HG02870 (cell line): ENCODE results near the gene SFTPD.
"Not testable (repeated sequence)": the region's sequence is repeated elsewhere in the genome, so short reads cannot be mapped to it uniquely, and the experiment has no call there.

Experiments used
- ATAC-seq: cut with Tn5 transposase; IDR thresholded peaks from one replicate; pipeline ENCODE4 v1.9.1; 2021; ENCODE audit warnings: mild to moderate bottlenecking, moderate library complexity; ENCODE audit not compliant: unreplicated experiment

Gene SFTPD

DNA sequence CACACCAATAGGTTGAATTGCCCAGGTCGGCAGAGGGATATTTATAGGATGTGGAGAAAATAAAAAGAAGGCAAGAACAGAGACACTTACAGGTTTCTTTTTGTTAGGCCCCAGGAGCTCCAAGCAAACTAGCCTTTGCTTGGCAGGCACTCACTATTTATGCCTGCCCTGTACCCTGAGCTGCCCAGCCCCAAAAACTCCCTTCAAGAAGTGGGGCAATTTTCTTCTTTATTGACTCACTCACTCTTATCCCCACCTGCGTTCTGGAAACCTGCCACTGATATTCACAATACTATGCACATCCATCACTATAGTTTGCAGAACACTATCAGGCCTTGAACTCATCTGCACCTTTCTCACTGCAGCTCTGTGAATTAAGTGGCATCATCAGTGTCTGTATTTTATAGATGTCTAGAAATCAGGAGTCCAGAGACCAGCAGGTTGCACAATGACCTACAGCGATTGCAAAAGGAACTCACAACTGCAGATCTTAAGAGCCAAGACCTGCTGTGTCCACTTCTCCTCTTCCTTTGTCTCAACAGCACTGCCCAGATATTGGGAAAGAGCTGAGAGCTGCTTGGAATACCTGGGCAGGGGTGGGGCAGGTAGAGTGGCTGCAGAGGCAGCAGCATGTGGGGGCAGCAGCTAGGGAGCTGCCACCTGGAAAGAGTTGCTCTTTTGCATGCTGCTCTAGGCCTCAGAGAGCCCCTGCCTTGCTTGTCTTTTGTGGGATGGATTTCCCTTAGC is at the start of gene SFTPD:
Gene SFTPD (minus strand): TSS at position 130 of the 747 bp plus-strand sequence. CDS start 2,446 bp downstream, outside the sequence.
- ATAC-seq, result no peak

DNA sequence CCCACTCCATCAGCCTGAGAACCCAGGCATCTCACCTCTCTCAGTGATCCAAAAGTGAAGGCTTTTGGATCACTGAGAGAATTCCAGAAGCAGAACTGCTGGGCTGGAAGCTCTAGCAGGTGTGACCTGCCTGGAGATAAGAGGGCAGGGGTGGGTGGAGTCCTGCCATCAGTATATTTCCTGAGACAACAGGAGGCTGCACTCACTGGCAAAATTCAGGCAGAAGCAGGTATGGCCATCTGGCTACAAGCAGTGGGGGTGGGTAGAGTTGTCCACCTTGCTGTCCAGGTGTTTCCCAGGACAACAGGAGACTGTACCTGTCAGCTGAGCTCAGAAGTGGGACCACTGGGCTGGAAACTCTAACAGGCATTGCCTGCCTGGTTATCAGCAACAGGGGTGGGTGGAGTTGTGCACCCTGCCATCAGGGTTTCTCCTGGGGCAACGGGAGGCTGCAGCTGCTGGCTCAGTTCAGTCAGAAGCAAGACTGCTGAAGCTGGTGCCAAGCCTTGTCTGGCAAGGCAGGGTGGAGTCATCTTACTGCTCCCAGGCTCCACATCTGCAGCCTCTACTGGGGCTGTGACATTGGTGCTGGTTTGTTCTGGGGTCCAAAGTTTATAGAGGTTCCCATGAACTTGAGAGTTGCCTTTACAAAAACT is 47.2 kb upstream of the SFTPD start:
- ATAC-seq, result no peak

DNA sequence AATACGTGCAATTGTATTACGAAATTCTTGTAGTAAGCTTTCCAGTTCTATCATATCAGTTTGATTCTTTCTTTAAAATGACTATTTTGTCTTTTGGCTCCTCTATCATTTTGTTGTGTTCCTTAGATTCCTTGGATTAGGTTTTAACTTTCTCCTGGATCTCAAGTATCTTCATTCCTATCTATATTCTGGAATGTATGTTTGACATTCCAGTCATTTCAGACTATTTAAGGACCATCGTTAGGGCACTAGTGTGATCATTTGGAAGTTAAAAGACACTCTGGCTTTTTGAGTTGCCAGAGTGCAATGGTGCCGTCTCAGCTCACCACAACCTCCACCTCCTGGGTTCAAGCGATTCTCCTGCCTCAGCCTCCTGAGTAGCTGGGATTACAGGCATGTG is 45.7 kb upstream of the SFTPD start:
- no peak for ATAC-seq

DNA sequence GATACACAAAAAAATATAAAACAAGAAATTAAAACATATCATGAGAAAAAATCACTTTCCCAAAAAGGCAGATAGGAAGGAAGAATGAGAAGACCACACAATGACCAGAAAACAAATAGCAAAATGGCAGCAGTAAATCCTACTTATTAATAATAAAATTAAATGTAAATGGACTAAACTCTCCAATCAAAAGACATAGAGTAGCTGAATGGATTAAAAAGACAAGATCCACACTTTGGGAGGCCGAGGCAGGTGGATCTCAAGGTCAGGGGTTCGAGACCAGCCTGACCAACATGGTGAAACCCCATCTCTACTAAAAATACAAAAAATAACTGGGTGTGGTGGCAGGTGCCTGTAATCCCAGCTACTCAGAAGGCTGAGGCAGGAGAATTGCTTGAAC is 39.3 kb upstream of the SFTPD start:
- not testable (repeated sequence) for ATAC-seq

DNA sequence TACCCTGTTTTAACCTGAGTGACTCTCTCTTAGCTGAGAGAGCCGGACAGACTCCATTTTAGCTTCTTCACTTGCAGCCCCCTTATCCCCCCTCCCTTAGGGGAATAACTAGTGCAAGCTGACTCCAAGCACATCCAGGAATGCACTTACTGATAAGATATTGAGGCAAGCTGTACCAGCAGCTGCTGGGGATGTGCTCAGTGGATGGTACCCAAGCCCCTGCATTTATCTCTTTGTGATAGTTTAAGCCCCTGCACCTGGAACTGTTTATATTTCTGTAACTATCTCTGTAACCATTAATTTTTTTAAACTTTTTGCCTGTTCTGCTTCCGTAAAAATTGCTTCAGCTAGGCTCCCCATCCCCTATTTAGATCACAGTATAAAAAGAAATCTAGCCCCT is 37.8 kb upstream of the SFTPD start:
- ATAC-seq, result not testable (repeated sequence)

DNA sequence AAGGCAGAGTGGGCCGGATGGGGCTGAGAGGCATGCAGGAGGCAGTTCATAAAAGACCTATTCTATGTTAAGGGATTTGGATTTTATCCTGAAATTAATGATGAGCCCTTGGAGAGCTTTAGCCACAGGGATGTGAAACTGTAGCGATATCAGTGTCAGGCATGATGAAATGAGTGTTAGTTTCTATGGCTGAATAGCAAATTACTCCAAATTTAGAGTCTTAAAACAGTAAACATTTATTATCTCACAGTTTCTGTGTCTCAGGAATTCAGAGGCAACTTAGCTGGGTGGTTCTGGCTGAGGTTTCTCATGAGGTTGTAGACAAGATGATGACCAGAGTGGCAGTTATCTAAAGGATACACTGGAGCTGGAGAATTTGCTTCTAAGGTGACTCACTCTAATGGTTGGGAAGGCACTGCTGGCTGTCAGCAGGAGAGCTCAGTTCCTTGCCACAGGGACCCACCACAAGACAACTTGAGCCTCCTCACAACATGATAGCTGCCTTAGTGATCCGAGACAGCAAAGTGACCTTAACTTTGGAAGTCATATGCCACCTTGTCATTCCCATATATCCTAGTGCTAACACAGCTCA is 36.7 kb upstream of the SFTPD start:
- no peak for ATAC-seq

DNA sequence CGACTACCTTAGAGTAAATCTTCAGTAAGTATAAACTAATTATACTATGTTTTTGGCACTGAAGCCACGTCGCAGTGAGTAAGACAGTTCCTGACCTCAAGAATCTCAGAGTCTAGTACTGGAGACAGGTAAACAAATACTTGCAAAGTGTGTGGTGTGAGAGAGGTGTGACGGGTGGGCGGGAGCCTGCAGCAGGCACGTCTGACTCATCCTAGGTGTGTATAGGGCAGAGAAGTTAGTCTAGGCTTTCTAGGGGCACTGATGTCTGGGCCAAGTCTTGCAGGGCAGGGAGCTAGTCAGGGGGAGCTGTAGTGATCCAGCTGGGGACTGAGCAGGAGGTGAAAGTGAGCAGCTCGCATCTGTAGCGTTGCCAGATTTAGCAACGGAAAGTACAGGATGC is 35.9 kb upstream of the SFTPD start:
- ATAC-seq, result peak; percentile 77

DNA sequence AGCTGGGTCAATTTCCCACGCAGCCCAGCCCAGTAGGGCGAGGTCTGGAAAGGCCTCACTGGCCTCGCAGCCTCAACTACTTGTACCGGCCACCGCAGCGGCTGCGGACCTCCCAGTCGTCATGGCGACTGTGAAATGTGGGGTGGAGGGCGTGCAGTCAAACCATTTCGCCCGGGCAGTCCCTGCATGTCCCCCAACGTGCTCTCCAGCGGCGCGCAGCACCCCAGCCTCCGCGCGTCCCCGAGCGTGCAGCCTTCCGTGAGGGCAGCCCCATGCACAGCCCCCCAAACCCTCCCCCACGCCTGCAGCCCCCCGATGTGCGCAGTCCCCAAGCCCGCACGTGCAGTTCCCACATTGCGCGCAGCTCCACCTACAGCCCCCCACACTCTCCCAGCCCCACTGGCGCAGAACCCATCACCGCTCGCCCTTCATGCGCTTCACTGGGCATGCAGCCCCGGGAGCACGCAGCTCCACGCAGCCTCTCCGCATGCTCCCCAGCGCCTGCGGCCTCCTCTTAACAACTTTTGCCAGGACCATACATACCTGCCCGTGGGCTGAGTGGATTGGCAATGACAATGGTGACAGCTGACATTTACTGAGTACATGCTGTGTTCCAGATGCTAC is 34.5 kb upstream of the SFTPD start:
- no peak for ATAC-seq

DNA sequence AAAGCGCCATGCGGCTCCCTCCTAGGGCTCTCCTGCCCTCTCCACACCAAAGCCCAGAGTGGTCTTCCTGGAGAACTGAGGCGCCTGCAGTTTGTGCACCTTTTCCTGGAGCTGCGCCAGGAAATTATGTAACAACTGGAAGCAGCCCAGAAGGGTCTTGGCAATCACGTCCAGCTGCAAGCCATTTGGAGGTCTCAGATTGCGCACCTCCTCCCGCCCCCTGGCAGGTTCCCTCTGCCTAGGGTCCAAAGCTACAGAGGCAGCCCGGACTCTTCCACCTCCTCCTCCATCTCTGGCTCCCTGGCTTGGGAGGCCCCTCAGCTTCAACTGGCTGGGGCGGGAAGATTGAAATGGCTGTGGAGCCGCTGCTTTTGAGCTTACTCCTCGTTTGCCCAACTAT is 34.0 kb upstream of the SFTPD start:
- no peak for ATAC-seq

DNA sequence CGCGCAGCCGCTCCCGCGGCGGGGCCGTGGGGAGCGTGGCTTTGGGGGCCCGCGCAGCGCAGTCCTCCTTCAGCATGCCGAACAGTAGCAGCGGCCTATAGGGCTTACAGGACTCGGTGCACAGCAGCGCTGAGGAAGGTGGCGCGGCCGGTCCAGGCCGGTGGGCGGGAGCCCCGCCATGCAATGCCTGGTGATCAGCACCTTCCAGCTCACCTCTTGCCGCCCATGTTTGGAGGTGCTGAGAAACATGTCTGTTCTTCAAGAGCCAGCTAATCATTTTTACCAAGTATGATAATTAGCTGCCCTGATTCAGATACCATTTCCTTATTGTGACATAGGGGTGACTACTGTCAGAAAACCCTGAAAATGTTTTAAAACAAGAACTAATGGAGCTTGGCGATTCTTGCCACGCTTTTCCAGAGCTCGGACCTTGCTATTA is 33.5 kb upstream of the SFTPD start:
- ATAC-seq, result no peak

DNA sequence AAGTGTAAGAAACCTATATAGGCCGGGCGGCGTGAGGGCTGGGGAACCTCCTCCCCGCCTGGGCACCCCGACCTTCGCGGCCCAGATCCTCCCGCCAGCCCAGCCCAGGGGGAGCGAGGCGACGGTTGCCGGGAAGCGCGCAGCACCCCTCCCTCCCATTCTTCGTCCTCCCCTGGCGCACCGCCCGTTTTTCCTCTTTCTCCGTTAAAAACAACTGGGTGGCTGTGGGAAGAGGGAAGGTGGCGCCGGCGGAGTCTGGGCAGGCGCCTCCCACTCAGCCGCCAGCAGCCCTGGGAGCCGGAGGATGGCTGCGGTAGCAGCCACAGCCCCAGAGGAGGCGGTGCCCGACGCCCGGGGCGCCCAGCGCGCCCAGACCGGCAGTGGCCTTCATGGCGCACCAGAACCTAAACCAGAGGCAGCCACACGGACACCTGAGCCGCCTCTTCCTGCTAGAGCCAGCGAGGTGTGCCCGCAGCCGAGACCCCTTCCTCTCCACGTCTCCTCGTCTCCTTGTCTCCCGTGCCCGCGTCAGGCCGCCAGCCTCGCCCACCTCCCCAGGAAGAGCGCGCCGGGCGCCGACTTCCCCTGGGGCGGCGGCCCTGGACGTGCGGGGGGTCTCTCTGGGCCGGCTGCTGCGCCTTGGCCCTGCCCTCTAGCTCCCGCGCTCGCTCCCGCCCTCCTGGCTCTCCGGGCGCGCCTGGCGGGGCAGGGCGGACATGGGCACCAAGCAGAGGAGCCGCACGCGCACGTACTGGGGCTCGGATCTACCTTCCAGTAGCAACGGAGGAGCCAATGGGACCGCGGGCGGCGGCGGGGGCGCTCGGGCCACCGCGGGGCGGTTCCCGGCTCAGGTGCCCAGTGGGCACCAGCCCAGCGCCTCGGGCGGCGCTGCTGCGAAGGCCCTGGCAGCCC is 32.8 kb upstream of the SFTPD start:
- ATAC-seq, result no peak

DNA sequence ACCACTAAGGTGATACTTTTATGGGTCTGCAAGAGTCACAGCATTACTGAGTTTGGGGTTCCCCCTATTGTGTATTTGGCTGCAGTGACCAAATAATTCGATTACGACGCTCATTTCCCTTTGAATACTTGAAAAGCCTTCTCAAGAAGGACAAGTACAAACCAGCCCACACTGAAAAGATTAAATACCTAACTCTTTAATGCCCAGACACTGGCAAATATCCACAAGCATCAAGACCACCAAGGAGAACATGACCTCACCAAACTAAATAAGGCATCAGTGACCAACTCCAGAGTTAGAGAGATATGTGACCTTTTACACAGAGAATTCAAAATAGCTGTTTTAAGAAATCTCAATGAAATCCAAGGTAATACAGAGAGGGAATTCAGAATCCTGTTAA is 31.8 kb upstream of the SFTPD start:
- no peak for ATAC-seq

DNA sequence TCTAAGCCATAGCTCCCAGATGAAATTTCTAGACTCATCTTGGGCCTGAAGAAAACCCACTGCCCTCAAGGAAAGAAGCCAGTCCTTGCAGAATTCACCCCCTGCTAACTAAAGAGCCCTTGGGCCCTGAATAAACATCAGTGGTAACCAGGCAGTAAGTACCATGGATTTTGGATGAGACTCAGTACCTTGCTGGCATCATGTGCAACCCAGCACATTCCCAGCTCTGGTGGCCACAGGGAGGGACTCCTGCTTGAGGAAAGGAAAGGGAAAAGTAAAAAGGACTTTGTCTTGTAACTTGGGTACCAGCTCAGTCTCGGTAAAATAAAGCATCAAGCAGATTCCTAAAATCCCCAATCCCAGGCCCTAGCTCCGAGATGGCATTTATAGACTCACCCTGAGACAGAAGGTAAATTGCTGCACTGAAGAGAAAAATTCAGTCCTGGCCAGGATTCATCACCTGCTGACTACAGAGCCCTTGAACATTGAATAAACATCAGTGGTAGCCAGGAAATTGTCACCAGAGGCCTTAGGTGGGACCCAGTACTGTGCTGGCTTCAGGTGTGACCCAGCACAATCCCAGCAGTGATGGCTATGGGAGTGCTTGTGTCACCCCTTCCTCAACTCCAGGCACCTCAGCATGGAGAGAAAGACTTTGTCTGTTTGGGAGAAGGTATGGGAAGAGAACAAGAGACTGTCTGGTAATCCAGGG is 31.2 kb upstream of the SFTPD start:
- no peak for ATAC-seq

DNA sequence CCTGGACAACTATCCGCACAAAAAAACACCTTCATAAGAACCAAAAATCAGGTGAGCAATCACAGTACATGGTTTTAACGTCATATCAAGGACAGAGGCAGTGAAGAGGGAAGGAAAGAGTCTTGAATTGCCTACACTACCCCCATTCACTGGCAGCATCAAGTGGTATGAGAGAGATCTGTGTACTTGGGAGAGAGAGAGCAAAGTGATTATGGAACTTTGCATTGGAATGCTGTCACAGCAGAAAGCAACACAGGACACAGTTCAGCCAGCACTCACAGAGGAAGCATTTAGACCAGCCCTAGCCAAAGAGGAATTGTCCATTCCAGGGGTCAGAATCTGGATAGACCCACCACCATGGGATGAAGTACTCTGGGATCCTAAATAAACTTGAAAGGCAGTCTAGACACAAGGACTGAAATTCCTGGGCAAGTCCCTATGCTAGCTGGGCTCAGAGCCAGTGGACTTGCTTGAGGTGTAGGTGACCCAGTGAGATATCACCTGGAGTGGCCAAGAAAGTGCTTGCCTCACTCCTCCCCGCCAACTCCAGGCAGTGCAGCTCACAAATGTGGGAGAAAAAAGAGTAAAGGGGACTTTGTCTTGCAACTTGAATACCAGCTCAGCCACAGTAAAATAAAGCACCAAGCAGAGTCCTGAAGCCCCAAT is 30.5 kb upstream of the SFTPD start:
- ATAC-seq, result no peak

DNA sequence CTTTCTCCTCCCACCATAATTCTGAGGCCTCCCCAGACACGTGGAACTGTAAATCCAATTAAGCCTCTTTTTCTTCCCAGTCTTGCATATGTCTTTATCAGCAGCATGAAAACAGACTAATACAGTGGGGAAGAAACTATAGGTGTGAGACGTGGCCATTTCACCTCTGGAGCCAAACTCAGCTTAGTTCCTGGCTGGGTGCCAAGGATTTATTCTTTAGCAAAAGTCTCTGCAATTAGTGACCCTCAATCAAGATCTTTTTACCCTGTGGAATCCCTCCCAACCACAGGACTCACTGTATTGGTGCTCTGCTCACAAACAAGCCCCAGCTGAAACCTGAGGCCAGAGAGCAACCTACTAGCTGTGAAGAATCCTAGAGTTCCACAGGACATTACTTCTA is 28.1 kb upstream of the SFTPD start:
- ATAC-seq, result no peak

DNA sequence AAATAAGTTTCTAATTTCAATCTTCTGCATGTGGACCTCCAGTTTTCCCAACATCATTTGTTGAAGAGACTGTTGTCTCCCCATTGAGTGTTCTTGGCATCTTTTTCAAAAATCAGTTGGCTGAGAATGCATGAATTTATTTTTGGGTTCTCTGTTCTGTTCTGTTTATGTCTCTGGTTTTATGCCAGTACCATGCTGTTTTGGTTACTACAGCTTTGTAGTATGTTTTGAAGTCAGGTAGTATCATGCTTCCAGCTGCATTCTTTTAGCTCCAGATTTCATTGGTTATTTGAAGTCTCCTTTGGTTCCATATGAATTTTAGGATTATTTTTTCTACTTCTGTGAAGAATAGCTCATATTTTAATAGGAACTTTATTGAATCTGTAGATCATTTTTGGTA is 21.2 kb upstream of the SFTPD start:
- no peak for ATAC-seq

DNA sequence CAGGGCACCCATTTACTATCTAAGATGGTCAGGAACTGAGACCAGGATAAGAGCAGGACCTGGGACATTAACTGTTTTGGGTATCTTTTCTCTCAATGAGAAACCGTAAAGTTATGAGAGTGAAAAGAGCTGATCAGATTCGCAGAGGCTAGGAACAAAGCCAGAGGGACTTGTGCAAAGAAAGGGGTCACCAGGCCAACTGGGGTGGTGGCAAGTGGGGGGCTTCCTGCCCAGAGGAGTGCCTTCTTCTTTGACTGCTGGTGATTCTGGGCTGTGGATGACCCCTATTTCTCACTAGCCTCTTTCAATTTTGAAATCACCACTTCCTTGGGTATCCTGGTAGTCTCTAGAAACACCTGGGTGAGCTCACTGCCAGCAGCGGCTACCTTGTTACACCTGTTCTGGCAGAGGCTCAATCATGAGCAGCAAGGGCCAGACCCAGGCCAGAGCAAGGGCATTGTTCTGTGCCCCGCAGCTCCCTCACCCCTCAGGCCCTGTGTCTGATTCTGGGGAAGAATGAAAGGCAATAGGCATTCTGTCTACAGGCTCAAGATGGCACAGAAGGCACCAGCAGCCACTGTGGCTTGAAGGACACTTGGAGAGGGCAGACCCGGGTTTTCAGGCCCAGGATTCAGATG is 999 bp downstream of the SFTPD start:
- no peak for ATAC-seq

DNA sequence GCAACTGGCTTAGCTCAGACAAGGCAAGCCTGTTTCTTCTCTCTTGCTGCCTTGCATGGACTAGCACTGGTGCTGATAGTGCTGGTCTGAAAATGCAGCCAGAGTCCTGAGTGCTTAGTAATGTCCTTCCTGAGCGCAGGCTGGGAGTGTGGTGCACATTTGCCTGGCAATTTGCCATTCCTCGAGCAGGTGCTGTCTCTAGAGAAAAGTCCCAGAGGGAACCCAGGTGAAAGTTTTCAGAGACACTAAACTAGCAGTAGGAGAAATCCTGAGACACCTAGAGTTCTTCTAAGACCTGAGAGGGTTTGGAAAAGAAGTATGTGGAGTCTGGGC is 1.9 kb downstream of the SFTPD start:
- ATAC-seq, result no peak
